Chondrocyte (in vitro differentiated cells): Measurements from ENCODE around the gene POLD2. TPM values are rescaled to one million over a fixed set of nuclear protein-coding genes. Genes with fewer than 3 reads are reported as not detected.

Source experiments
- DNase-seq: peaks from one replicate; pipeline ENCODE4 v3.0.0; 2021; ENCODE audit warnings: mixed read lengths, low spot score
- H3K27ac Mint-ChIP-seq: one replicate; pipeline ENCODE4 v1.8.0; 2021; ENCODE audit warnings: mild to moderate bottlenecking, moderate library complexity, mixed read lengths; ENCODE audit not compliant: unreplicated experiment
- H3K27me3 Mint-ChIP-seq: 2 replicates; pipeline ENCODE4 v1.8.0; 2021; ENCODE audit warnings: low read depth, mixed read lengths
- H3K36me3 Mint-ChIP-seq: 2 replicates; pipeline ENCODE4 v1.8.0; 2021; ENCODE audit warnings: low read depth, mixed read lengths
- H3K4me1 Mint-ChIP-seq: 2 replicates; pipeline ENCODE4 v1.8.0; 2021; ENCODE audit warnings: low read depth, mild to moderate bottlenecking, mixed read lengths
- H3K4me3 Mint-ChIP-seq: one replicate; pipeline ENCODE4 v1.8.0; 2021; ENCODE audit warnings: mild to moderate bottlenecking, moderate library complexity, mixed read lengths; ENCODE audit not compliant: unreplicated experiment
- H3K9me3 Mint-ChIP-seq: 2 replicates; pipeline ENCODE4 v1.8.0; 2021; ENCODE audit warnings: low read depth, mixed read lengths
- total RNA-seq: library from RNA; stranded (reverse); gene quantifications from 3 replicates; pipeline ENCODE4 v1.2.1, GENCODE V29; 2021
- TF ChIP-seq, protein P1 (sequence below): fragments of 200-600 bp; sonication (generic); IDR thresholded peaks from 2 replicates; pipeline ENCODE4 v1.5.0; 2021; ENCODE audit warnings: antibody characterized with exemption, mild to moderate bottlenecking, moderate library complexity

Gene POLD2
- total RNA-seq, 1 donor from 2014 or later: 49.2 TPM

DNA sequence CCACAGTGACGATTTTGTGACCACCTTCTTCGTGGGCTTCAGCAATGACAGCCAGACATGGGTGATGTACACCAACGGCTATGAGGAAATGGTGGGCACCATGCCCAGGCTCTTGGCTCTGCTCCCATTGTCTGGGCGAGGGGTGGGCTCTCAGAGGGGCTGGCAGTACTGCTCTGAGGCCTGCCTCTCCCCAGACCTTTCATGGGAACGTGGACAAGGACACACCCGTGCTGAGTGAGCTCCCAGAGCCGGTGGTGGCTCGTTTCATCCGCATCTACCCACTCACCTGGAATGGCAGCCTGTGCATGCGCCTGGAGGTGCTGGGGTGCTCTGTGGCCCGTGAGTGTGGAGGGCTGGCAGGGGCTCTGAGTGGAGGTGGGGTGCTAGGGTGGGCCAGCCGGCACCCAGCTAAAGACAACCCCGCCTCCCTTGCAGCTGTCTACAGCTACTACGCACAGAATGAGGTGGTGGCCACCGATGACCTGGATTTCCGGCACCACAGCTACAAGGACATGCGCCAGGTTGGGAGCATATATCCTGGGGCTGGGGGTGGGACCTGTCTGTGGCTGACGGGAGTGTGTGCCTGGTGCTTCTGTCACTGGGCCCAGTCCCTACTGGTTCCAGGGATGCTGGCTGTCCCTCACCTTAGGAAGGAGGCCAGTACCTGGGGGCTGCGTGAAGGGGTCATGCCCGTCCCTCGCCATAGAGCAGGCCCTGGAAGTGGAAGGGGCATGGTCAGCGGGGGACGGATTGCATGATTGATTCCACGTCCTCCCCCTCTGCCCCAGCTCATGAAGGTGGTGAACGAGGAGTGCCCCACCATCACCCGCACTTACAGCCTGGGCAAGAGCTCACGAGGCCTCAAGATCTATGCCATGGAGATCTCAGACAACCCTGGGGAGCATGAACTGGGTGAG lies 12.4 kb downstream of the POLD2 start:
- Mint-ChIP-seq H3K27ac (peak overlapping the region; percentile 5), H3K4me1 (peaks cover 14% of the 10 kb centered on the region), H3K27me3 (no peaks in the 10 kb centered on the region), H3K36me3 (peaks cover 18% of the 10 kb centered on the region), H3K9me3 (no peaks in the 10 kb centered on the region), H3K4me3 (no peak overlapping the region)
- TF ChIP-seq, protein P1, sequence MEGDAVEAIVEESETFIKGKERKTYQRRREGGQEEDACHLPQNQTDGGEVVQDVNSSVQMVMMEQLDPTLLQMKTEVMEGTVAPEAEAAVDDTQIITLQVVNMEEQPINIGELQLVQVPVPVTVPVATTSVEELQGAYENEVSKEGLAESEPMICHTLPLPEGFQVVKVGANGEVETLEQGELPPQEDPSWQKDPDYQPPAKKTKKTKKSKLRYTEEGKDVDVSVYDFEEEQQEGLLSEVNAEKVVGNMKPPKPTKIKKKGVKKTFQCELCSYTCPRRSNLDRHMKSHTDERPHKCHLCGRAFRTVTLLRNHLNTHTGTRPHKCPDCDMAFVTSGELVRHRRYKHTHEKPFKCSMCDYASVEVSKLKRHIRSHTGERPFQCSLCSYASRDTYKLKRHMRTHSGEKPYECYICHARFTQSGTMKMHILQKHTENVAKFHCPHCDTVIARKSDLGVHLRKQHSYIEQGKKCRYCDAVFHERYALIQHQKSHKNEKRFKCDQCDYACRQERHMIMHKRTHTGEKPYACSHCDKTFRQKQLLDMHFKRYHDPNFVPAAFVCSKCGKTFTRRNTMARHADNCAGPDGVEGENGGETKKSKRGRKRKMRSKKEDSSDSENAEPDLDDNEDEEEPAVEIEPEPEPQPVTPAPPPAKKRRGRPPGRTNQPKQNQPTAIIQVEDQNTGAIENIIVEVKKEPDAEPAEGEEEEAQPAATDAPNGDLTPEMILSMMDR: no peak
- no peak for DNase-seq

DNA sequence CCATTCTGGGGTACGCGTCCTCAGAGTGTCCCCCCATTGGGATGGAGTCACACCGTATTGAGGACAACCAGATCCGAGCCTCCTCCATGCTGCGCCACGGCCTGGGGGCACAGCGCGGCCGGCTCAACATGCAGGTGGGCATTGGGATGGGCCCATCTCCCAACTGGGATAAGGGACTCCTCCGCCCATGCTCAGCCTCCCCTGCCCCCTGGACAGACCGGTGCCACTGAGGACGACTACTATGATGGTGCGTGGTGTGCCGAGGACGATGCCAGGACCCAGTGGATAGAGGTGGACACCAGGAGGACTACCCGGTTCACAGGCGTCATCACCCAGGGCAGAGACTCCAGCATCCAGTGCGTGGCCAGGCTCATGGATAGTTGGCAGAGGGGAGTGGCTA lies 13.4 kb downstream of the POLD2 start:
- DNase-seq: no peak
- no peak overlapping the region for H3K27ac Mint-ChIP-seq
- H3K4me3 Mint-ChIP-seq: no peak overlapping the region
- no peaks in the 10 kb centered on the region for H3K27me3 Mint-ChIP-seq
- no peaks in the 10 kb centered on the region for H3K9me3 Mint-ChIP-seq
- peaks cover 17% of the 10 kb centered on the region for H3K36me3 Mint-ChIP-seq
- TF ChIP-seq, protein P1: no peak
- H3K4me1 Mint-ChIP-seq: peaks cover 23% of the 10 kb centered on the region

DNA sequence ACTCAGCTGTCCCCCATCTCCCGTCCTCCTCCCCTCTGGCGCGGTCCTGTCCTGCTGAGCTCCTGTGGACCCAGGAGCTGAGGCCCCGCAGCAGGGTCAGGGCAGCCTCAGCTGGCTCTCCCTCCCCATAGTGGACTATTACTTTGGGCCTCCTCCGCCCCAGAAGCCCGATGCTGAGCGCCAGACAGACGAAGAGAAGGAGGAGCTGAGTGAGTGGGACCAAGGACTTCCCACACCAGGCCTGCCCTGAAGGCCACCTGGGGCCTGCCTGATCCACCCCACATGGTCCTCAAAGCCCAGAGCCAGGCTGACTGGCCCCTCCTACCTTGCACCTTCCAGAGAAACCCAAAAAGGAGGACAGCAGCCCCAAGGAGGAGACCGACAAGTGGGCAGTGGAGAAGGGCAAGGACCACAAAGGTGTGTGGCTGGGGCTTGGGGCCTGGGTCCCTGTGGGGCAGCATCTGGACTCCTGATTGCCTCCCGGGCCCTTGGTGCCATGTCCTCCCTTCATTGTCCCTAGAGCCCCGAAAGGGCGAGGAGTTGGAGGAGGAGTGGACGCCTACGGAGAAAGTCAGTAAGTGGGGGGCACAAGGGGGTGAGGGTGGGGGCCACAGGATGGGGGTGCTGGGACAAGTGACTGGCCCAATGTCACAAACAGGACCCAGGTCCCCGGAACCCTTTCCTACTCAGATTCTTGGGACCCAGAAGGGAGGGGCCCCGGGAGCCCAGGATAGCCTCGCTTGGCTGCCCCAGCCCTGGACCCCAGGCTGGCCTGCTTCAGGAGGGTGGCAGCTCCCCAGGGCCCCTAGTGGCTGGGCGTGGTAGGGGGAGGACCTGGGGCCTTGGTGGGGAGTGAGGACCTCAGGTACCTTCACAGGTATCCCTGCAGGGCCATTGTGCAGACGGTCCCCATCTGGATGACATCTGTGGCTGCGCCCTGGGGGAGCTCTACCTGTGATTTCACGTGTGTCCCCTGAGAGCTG lies 14.3 kb downstream of the POLD2 start:
- Mint-ChIP-seq H3K36me3 (peaks cover 13% of the 10 kb centered on the region), H3K27ac (peak overlapping the region; percentile 66), H3K9me3 (no peaks in the 10 kb centered on the region), H3K4me3 (no peak overlapping the region), H3K4me1 (peaks cover 23% of the 10 kb centered on the region), H3K27me3 (no peaks in the 10 kb centered on the region)
- TF ChIP-seq, protein P1: peak; percentile 17
- no peak for DNase-seq

DNA sequence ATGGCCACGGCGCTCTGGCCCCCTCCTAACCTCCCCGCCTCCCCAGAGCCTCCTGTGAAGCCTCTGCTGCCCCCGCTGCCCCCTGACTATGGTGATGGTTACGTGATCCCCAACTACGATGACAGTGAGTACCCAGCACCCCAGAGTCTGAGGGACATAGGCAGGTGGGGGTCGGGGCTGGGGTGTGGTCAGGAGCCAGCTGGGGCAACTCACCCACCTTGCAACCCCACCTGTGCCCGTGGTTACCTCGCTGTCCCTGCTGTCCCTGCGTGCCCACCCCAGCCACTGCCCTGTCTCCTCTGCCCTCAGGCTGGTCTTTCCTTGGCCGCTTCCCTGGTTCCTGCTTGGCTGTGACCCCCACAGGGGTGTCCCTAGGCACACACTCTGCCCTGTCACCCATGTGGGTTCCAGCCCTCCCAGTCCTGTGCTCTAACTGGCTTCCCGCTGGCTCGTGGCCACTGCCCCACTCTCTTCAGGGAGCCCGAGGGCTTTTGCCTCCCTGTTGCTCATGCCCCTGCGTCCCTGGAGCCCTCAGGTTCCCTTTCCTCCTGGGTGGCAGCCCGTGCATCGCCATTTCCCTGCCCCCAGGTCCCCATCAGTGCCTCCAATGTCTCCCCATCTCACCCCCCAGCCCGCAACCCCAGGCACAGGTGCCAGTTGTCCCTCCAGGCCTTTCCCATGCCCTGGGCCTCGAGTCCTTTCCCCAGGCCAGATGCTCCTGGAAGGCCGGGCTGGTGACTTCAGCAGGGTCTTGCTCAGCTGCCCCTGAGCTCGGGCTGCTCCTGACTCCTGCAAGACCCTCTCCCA lies 15.2 kb downstream of the POLD2 start:
- H3K27ac Mint-ChIP-seq: peak overlapping the region; percentile 66
- no peaks in the 10 kb centered on the region for H3K27me3 Mint-ChIP-seq
- no peak for DNase-seq
- H3K36me3 Mint-ChIP-seq: peaks cover 11% of the 10 kb centered on the region
- peaks cover 28% of the 10 kb centered on the region for H3K4me1 Mint-ChIP-seq
- H3K9me3 Mint-ChIP-seq: no peaks in the 10 kb centered on the region
- H3K4me3 Mint-ChIP-seq: peak overlapping the region; percentile 52
- TF ChIP-seq, protein P1: no peak
